T follicular helper cell (primary cell): ENCODE results near the gene NOX5.

Experiments used
- DNase-seq: peaks from one replicate; pipeline ENCODE4 v3.0.0-alpha.2; 2020; ENCODE audit warnings: low read depth

NOX5 gene

GRCh38 chr15:68991723-68992122 lies 22.8 kb upstream of the NOX5 start:
- DNase-seq = no peak

- DNase-seq = no peak
Measured at GRCh38 chr15:68992696-68993095, 21.8 kb upstream of the NOX5 start.

GRCh38 chr15:68993276-68993675 lies 21.2 kb upstream of the NOX5 start:
- DNase-seq = no peak

GRCh38 chr15:68994149-68994548 lies 20.3 kb upstream of the NOX5 start:
- no peak for DNase-seq

- DNase-seq = no peak
Measured at GRCh38 chr15:68994981-68995761, 19.3 kb upstream of the NOX5 start.

GRCh38 chr15:68997050-68997449 lies 17.4 kb upstream of the NOX5 start:
- DNase-seq = no peak

- no peak for DNase-seq
Measured at GRCh38 chr15:68997930-68998777, 16.3 kb upstream of the NOX5 start.

- no peak for DNase-seq
Measured at GRCh38 chr15:68999091-68999490, 15.4 kb upstream of the NOX5 start.

- DNase-seq = no peak
Measured at GRCh38 chr15:69000091-69000490, 14.4 kb upstream of the NOX5 start.

GRCh38 chr15:69000725-69001503 lies 13.6 kb upstream of the NOX5 start:
- no peak for DNase-seq

GRCh38 chr15:69002783-69003182 lies 11.7 kb upstream of the NOX5 start:
- DNase-seq = no peak

- DNase-seq = no peak
Measured at GRCh38 chr15:69004011-69004410, 10.5 kb upstream of the NOX5 start.

- no peak for DNase-seq
Measured at GRCh38 chr15:69008056-69008455, 6.4 kb upstream of the NOX5 start.

- no peak for DNase-seq
Measured at GRCh38 chr15:69009341-69009740, 5.2 kb upstream of the NOX5 start.

- DNase-seq = no peak
Measured at GRCh38 chr15:69011641-69012040, 2.9 kb upstream of the NOX5 start.

GRCh38 chr15:69012761-69013364 lies 1.6 kb upstream of the NOX5 start:
- no peak for DNase-seq

- no peak for DNase-seq
Measured at GRCh38 chr15:69013726-69014406, 629 bp upstream of the NOX5 start.

- DNase-seq = no peak
Measured at GRCh38 chr15:69015591-69015990, 1.1 kb downstream of the NOX5 start.

GRCh38 chr15:69016021-69016595 lies 1.6 kb downstream of the NOX5 start:
- no peak for DNase-seq

GRCh38 chr15:69017978-69018377 lies 3.5 kb downstream of the NOX5 start:
- DNase-seq = no peak

- no peak for DNase-seq
Measured at GRCh38 chr15:69018951-69019350, 4.5 kb downstream of the NOX5 start.
